ENCODE results near the gene SIAH2. TPM values are rescaled to one million over a fixed set of nuclear protein-coding genes. Genes with fewer than 3 reads are reported as not detected.

Gene SIAH2
- total and polyA plus RNA-seq, 9 of the 15 experiments (the other 6 are each of a cell fraction or from before 2014, with no cell fraction given), result 4.8 to 39.0 (median 29.9) TPM

GRCh38 chr3:150763122-150763840, at the start of gene SIAH2 (continued):
- TF ChIP-seq XRCC3 (IDR thresholded peaks at IDR 0.05) (no peak), NR3C1 (CRISPR knock-in tag; IDR thresholded peaks at IDR 0.05) (no peak), MTF1 (CRISPR knock-in tag; IDR thresholded peaks at IDR 0.05; ENCODE audit: borderline replicate concordance) (no peak), ZNF274 (IDR thresholded peaks at IDR 0.05; ENCODE audit: borderline replicate concordance, low read depth, low read length) (no peak), CXXC5 (CRISPR knock-in tag; IDR thresholded peaks at IDR 0.05) (peak; percentile 83; the same call in 1 of the 2 replicates), BRCA1 (IDR thresholded peaks at IDR 0.05) (no peak), BRCA1 (CRISPR knock-in tag; IDR thresholded peaks at IDR 0.05) (no peak), CCAR2 (IDR thresholded peaks at IDR 0.05; ENCODE audit: low read depth, low read length) (no peak), POLR3A (IDR thresholded peaks at IDR 0.05; ENCODE audit: borderline replicate concordance, extremely low read depth, insufficient read depth, insufficient read length) (no peak), TCF3 (CRISPR knock-in tag; IDR thresholded peaks at IDR 0.05) (no peak), ZNF140 (CRISPR knock-in tag; IDR thresholded peaks at IDR 0.05) (no peak), PHB2 (IDR thresholded peaks at IDR 0.05; ENCODE audit: low read depth) (0 out of 2 replicates have a peak, but pooled peaks have one; percentile 31), MLX (CRISPR knock-in tag; conservative IDR thresholded peaks at IDR 0.05) (no peak), ZC3H11A (IDR thresholded peaks at IDR 0.05; ENCODE audit: low read depth, low read length) (no peak), RNF219 (CRISPR knock-in tag; IDR thresholded peaks at IDR 0.05) (no peak), MAFK (IDR thresholded peaks at IDR 0.05; ENCODE audit: low read length) (no peak), CBX2 (IDR thresholded peaks at IDR 0.05; ENCODE audit: insufficient read depth, low read length, poor library complexity, severe bottlenecking) (no peak), ZNF384 (IDR thresholded peaks at IDR 0.05; ENCODE audit: low read depth, low read length) (no peak; the same call in 1 of the 2 replicates), ZNF184 (CRISPR knock-in tag; IDR thresholded peaks at IDR 0.05) (no peak), TAF9B (IDR thresholded peaks at IDR 0.05; ENCODE audit: partially characterized antibody) (no peak), NFYB (IDR thresholded peaks at IDR 0.05; ENCODE audit: extremely low read depth, insufficient read length) (no peak), RBM15 (IDR thresholded peaks at IDR 0.05; ENCODE audit: insufficient read depth, low read length) (no peak)
